ENCODE measurements around the gene KLHL33.
A peak's percentile ranks its signal among the peaks of the same experiment; 100 is the strongest.

Gene KLHL33

GRCh38 chr14:20454516-20455354 lies 18.8 kb upstream of the KLHL33 start, which contains the start of the genes APEX1 and OSGEP (continued):
- TF ChIP-seq ZNF26 (tag by site-specific recombination; IDR thresholded peaks at IDR 0.05) (no peak), ZNF777 (tag by site-specific recombination; IDR thresholded peaks at IDR 0.05; ENCODE audit: borderline replicate concordance) (no peak), ZBTB1 (tag by site-specific recombination; IDR thresholded peaks at IDR 0.05) (0 out of 2 replicates have a peak, but pooled peaks have one; percentile 29), ZNF311 (tag by site-specific recombination; IDR thresholded peaks at IDR 0.05; ENCODE audit: borderline replicate concordance) (no peak), ZNF610 (tag by site-specific recombination; IDR thresholded peaks at IDR 0.05; ENCODE audit: borderline replicate concordance) (peak; percentile 52; the same call in 1 of the 2 replicates), ZNF362 (tag by site-specific recombination; IDR thresholded peaks at IDR 0.05) (0 out of 2 replicates have a peak, but pooled peaks have one; percentile 59), ZNF660 (tag by site-specific recombination; IDR thresholded peaks at IDR 0.05) (no peak; the same call in 1 of the 2 replicates), ZNF133 (tag by site-specific recombination; IDR thresholded peaks at IDR 0.05) (no peak), ZNF530 (tag by site-specific recombination; IDR thresholded peaks at IDR 0.05; ENCODE audit: low read depth) (no peak), ZBTB11 (tag by site-specific recombination; conservative IDR thresholded peaks at IDR 0.05; ENCODE audit: low read depth) (peak; percentile 98), ZNF501 (tag by site-specific recombination; IDR thresholded peaks at IDR 0.05) (peak; percentile 68), SP3 (tag by site-specific recombination; IDR thresholded peaks at IDR 0.05) (peak; percentile 84; the same call in 1 of the 2 replicates), ZSCAN5A (tag by site-specific recombination; IDR thresholded peaks at IDR 0.05) (no peak), YY1 (tag by site-specific recombination; IDR thresholded peaks at IDR 0.05) (peak; percentile 39; the same call in 1 of the 2 replicates), ZNF658 (tag by site-specific recombination; IDR thresholded peaks at IDR 0.05) (no peak), ZNF629 (tag by site-specific recombination; IDR thresholded peaks at IDR 0.05) (peak; percentile 90), ZNF138 (tag by site-specific recombination; IDR thresholded peaks at IDR 0.05; ENCODE audit: borderline replicate concordance) (no peak), HOXA7 (CRISPR knock-in tag; IDR thresholded peaks at IDR 0.05; ENCODE audit: borderline replicate concordance) (no peak), ZBTB48 (tag by site-specific recombination; IDR thresholded peaks at IDR 0.05) (peak; percentile 85), PRDM4 (tag by site-specific recombination; IDR thresholded peaks at IDR 0.05) (no peak), ZFP41 (tag by site-specific recombination; IDR thresholded peaks at IDR 0.05; ENCODE audit: borderline replicate concordance) (no peak)
- TF ChIP-seq, protein P1, sequence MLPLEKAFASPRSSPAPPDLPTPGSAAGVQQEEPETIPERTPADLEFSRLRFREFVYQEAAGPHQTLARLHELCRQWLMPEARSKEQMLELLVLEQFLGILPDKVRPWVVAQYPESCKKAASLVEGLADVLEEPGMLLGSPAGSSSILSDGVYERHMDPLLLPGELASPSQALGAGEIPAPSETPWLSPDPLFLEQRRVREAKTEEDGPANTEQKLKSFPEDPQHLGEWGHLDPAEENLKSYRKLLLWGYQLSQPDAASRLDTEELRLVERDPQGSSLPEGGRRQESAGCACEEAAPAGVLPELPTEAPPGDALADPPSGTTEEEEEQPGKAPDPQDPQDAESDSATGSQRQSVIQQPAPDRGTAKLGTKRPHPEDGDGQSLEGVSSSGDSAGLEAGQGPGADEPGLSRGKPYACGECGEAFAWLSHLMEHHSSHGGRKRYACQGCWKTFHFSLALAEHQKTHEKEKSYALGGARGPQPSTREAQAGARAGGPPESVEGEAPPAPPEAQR (tag by site-specific recombination; IDR thresholded peaks at IDR 0.05) = 0 out of 2 replicates have a peak, but pooled peaks have one; percentile 42
- TF ChIP-seq, protein P2, sequence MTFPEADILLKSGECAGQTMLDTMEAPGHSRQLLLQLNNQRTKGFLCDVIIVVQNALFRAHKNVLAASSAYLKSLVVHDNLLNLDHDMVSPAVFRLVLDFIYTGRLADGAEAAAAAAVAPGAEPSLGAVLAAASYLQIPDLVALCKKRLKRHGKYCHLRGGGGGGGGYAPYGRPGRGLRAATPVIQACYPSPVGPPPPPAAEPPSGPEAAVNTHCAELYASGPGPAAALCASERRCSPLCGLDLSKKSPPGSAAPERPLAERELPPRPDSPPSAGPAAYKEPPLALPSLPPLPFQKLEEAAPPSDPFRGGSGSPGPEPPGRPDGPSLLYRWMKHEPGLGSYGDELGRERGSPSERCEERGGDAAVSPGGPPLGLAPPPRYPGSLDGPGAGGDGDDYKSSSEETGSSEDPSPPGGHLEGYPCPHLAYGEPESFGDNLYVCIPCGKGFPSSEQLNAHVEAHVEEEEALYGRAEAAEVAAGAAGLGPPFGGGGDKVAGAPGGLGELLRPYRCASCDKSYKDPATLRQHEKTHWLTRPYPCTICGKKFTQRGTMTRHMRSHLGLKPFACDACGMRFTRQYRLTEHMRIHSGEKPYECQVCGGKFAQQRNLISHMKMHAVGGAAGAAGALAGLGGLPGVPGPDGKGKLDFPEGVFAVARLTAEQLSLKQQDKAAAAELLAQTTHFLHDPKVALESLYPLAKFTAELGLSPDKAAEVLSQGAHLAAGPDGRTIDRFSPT (tag by site-specific recombination; IDR thresholded peaks at IDR 0.05) = no peak; the same call in none of the 2 replicates
- TF ChIP-seq, protein P3, sequence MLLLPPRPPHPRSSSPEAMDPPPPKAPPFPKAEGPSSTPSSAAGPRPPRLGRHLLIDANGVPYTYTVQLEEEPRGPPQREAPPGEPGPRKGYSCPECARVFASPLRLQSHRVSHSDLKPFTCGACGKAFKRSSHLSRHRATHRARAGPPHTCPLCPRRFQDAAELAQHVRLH (tag by site-specific recombination; IDR thresholded peaks at IDR 0.05) = peak; percentile 62; the same call in 1 of the 2 replicates
